ENCODE data around the gene PPP1R1C. TPM values are rescaled to one million over a fixed set of nuclear protein-coding genes. Genes with fewer than 3 reads are reported as not detected.

PPP1R1C gene
- total RNA-seq, 1 experiment from 2014 or later = 4.0 TPM

GRCh38 chr2:181937473-181937872, 48.2 kb upstream of the PPP1R1C start:
- no peak overlapping the region for H2BK15ac ChIP-seq (ENCODE audit: low read depth, low read length)
- no peaks in the 10 kb centered on the region for H3K9me3 Mint-ChIP-seq
- no peaks in the 10 kb centered on the region for H3K27me3 Mint-ChIP-seq (ENCODE audit: low read depth)
- H2AK5ac ChIP-seq (ENCODE audit: insufficient read length, low read length) = no peak overlapping the region
- no peak overlapping the region for H3K4ac ChIP-seq (ENCODE audit: low read depth, low read length)
- no peak overlapping the region for H3K9ac ChIP-seq (ENCODE audit: extremely low read depth, insufficient read length, low read length)
- DNase-seq = no peak
- no peak overlapping the region for H3K14ac ChIP-seq (ENCODE audit: insufficient read depth, low read length)
- no peak overlapping the region for H2BK5ac ChIP-seq (ENCODE audit: insufficient read length, low read length)
- no peak overlapping the region for H3K23ac ChIP-seq (ENCODE audit: insufficient read length, low read depth, low read length)
- no peak overlapping the region for H2BK20ac ChIP-seq (ENCODE audit: low read depth, low read length, poor library complexity, severe bottlenecking)
- H3K4me2 ChIP-seq (ENCODE audit: insufficient read depth, insufficient read length, low read length) = no peak overlapping the region
- no peak for TF ChIP-seq CTCF (conservative IDR thresholded peaks at IDR 0.05)
- no peaks in the 10 kb centered on the region for H3K36me3 Mint-ChIP-seq (ENCODE audit: insufficient read depth in 1 of 3, low read depth in 3 of 3)
- H3K4me1 Mint-ChIP-seq = no peaks in the 10 kb centered on the region
- no peaks in the 10 kb centered on the region for H3K4me1 ChIP-seq (ENCODE audit: insufficient read depth, low read length)
- no peak overlapping the region for H4K8ac ChIP-seq (replicated peaks; ENCODE audit: insufficient read length, low read depth, low read length)
- H2AFZ ChIP-seq (ENCODE audit: low read length) = no peak overlapping the region
- no peak overlapping the region for H2BK120ac ChIP-seq (ENCODE audit: low read depth, low read length, poor library complexity, severe bottlenecking)
- H4K91ac ChIP-seq (ENCODE audit: insufficient read length, low read depth, low read length) = no peak overlapping the region
- no peak overlapping the region for H3K4me3 Mint-ChIP-seq
- H3K56ac ChIP-seq (ENCODE audit: insufficient read length, low read depth, low read length) = no peak overlapping the region
- H3K27ac Mint-ChIP-seq = 0 out of 7 replicates have a peak overlapping the region, but pooled peaks of 1 of the 3 experiments have one; percentile 63
- H3K18ac ChIP-seq (ENCODE audit: insufficient read length, low read depth, low read length) = no peak overlapping the region
- no peak overlapping the region for H3T11ph ChIP-seq (ENCODE audit: low read length)
- no peaks in the 10 kb centered on the region for H4K20me1 ChIP-seq (ENCODE audit: control insufficient read depth, insufficient read depth, insufficient read length)
- no peak overlapping the region for H2BK12ac ChIP-seq (ENCODE audit: insufficient read length, low read depth, low read length)
- H3K9me3 ChIP-seq (ENCODE audit: control insufficient read depth, low read depth, low read length) = no peaks in the 10 kb centered on the region
- H3K23me2 ChIP-seq (ENCODE audit: insufficient read length, low read depth, low read length, poor library complexity, severe bottlenecking) = no peaks in the 10 kb centered on the region
- H4K5ac ChIP-seq (ENCODE audit: insufficient read length, low read depth, low read length) = no peak overlapping the region
- no peaks in the 10 kb centered on the region for H3K79me2 ChIP-seq (ENCODE audit: insufficient read depth, low read length)
- WGBS (ENCODE audit: extremely low coverage, insufficient read length, low lambda C conversion rate) = no CpG with 5 or more reads among the region's 2 CpGs
- no peak overlapping the region for H3K27ac ChIP-seq (ENCODE audit: insufficient read length, low read depth, low read length)
- no peaks in the 10 kb centered on the region for H3K79me1 ChIP-seq (ENCODE audit: insufficient read depth, low read depth, low read length, poor library complexity, severe bottlenecking)
- no peaks in the 10 kb centered on the region for H3K27me3 ChIP-seq (ENCODE audit: insufficient read depth, low read length)
